ENCODE results near the gene REXO5. TPM values are rescaled to one million over a fixed set of nuclear protein-coding genes. Genes with fewer than 3 reads are reported as not detected.
A peak's percentile ranks its signal among the peaks of the same experiment; 100 is the strongest.

Gene REXO5
- total and polyA plus RNA-seq, 10 of the 15 experiments (the other 5 are each of a cell fraction or from before 2014, with no cell fraction given) = 3.8 to 15.5 (median 10.1) TPM

DNA sequence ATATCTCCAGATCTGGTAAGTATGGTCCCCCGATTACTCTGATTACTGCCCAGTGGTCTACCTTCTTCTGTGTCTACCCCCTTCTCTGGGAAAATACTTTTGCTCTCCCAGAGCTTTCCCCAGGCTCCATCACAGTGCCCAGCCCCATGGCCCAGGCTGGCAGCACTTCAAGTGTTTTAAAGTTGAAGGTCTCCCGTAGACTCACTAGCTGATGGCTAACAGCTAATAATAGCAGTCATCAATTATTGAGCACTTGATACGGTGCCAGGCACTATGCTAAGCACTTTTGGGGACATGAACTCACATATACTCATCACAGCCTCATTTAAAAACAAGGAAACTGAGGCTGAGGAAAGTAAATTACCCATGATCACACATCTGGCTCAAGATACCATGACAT lies 60.5 kb downstream of the REXO5 start:
- no peak for DNase-seq (ENCODE audit: low read depth, low spot score)
- Histone ChIP-seq H3K9me3 (replicated peaks; ENCODE audit: control insufficient read depth, insufficient read depth, low read length) (no peaks in the 10 kb centered on the region), H3K79me2 (ENCODE audit: control insufficient read depth, insufficient read depth, low read length) (peaks cover 16% of the 10 kb centered on the region), H4K20me1 (ENCODE audit: control insufficient read depth, insufficient read depth) (no peaks in the 10 kb centered on the region), H3K4me3 (no peak overlapping the region), H3K9ac (ENCODE audit: control insufficient read depth, insufficient read depth, low read length) (0 out of 2 replicates have a peak overlapping the region, but pooled peaks have one; percentile 12), H2AFZ (ENCODE audit: control insufficient read depth, low read depth, low read length) (no peak overlapping the region), H3K27me3 (replicated peaks in 1 of 2; ENCODE audit: control insufficient read depth in 2 of 2, insufficient read depth in 2 of 2, low read length in 1 of 2) (no peaks in the 10 kb centered on the region), H3K4me2 (ENCODE audit: control insufficient read depth, insufficient read depth) (no peak overlapping the region), H3K27ac (ENCODE audit: control insufficient read depth, insufficient read depth) (peak overlapping the region; percentile 98), H3K36me3 (ENCODE audit: control insufficient read depth in 2 of 2, insufficient read depth in 2 of 2, low read length in 1 of 2) (peaks cover 0 to 3% of the 10 kb centered on the region in 2 experiments; a peak in 3 of 4 replicates), H3K4me1 (ENCODE audit: control insufficient read depth, insufficient read depth, low read length) (peaks cover 28% of the 10 kb centered on the region)
- intact Hi-C loops (cut with micrococcal nuclease; ENCODE audit: unreplicated experiment) (no loop called here), in situ Hi-C loops (cut with MboI) (no loop called here)
- no peak for FAIRE-seq
- WGBS (ENCODE audit: insufficient coverage, insufficient replicate concordance, low lambda C conversion rate, missing lambda C conversion rate) = 97% methylated on average over 3 of the region's 3 CpGs
- BruUV-seq (replicated peaks) = no TSS peak
- no peak for ATAC-seq
- ChIA-PET SMC1A (ENCODE audit: uncharacterized antibody, unreplicated experiment) (interaction anchor here (0.6 to 6.1 kb wide), 6 partner anchors 10 to 102 kb away, joined by 3 to 83 read pairs (median 25); partner anchors contain the start of genes DCUN1D3 and LYRM1), RAD21 (ENCODE audit: unreplicated experiment) (interaction anchor here (1.3 to 6.0 kb wide), 7 partner anchors 8 to 37 kb away, joined by 3 to 48 read pairs (median 11); partner anchors contain the start of genes DCUN1D3 and LYRM1), POLR2A (interaction anchor here (1.4 to 5.3 kb wide), 3 partner anchors 7 to 62 kb away, joined by 4 to 44 read pairs (median 7); no protein-coding TSS in a partner anchor), CTCF (interaction anchor here (1.2 to 6.8 kb wide), 5 partner anchors 8 to 218 kb away, joined by 3 to 51 read pairs (median 9); no protein-coding TSS in a partner anchor)
- TF ChIP-seq, protein P1, sequence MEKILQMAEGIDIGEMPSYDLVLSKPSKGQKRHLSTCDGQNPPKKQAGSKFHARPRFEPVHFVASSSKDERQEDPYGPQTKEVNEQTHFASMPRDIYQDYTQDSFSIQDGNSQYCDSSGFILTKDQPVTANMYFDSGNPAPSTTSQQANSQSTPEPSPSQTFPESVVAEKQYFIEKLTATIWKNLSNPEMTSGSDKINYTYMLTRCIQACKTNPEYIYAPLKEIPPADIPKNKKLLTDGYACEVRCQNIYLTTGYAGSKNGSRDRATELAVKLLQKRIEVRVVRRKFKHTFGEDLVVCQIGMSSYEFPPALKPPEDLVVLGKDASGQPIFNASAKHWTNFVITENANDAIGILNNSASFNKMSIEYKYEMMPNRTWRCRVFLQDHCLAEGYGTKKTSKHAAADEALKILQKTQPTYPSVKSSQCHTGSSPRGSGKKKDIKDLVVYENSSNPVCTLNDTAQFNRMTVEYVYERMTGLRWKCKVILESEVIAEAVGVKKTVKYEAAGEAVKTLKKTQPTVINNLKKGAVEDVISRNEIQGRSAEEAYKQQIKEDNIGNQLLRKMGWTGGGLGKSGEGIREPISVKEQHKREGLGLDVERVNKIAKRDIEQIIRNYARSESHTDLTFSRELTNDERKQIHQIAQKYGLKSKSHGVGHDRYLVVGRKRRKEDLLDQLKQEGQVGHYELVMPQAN (conservative IDR thresholded peaks at IDR 0.05) = no peak
- TF ChIP-seq, protein P2, sequence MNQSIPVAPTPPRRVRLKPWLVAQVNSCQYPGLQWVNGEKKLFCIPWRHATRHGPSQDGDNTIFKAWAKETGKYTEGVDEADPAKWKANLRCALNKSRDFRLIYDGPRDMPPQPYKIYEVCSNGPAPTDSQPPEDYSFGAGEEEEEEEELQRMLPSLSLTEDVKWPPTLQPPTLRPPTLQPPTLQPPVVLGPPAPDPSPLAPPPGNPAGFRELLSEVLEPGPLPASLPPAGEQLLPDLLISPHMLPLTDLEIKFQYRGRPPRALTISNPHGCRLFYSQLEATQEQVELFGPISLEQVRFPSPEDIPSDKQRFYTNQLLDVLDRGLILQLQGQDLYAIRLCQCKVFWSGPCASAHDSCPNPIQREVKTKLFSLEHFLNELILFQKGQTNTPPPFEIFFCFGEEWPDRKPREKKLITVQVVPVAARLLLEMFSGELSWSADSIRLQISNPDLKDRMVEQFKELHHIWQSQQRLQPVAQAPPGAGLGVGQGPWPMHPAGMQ (IDR thresholded peaks at IDR 0.05; ENCODE audit: borderline replicate concordance) = no peak
- TF ChIP-seq FOS (IDR thresholded peaks at IDR 0.05; ENCODE audit: borderline replicate concordance, extremely low read depth, insufficient read length) = no peak
- TF ChIP-seq ZNF217 (IDR thresholded peaks at IDR 0.05) = no peak
- TF ChIP-seq, protein P3, sequence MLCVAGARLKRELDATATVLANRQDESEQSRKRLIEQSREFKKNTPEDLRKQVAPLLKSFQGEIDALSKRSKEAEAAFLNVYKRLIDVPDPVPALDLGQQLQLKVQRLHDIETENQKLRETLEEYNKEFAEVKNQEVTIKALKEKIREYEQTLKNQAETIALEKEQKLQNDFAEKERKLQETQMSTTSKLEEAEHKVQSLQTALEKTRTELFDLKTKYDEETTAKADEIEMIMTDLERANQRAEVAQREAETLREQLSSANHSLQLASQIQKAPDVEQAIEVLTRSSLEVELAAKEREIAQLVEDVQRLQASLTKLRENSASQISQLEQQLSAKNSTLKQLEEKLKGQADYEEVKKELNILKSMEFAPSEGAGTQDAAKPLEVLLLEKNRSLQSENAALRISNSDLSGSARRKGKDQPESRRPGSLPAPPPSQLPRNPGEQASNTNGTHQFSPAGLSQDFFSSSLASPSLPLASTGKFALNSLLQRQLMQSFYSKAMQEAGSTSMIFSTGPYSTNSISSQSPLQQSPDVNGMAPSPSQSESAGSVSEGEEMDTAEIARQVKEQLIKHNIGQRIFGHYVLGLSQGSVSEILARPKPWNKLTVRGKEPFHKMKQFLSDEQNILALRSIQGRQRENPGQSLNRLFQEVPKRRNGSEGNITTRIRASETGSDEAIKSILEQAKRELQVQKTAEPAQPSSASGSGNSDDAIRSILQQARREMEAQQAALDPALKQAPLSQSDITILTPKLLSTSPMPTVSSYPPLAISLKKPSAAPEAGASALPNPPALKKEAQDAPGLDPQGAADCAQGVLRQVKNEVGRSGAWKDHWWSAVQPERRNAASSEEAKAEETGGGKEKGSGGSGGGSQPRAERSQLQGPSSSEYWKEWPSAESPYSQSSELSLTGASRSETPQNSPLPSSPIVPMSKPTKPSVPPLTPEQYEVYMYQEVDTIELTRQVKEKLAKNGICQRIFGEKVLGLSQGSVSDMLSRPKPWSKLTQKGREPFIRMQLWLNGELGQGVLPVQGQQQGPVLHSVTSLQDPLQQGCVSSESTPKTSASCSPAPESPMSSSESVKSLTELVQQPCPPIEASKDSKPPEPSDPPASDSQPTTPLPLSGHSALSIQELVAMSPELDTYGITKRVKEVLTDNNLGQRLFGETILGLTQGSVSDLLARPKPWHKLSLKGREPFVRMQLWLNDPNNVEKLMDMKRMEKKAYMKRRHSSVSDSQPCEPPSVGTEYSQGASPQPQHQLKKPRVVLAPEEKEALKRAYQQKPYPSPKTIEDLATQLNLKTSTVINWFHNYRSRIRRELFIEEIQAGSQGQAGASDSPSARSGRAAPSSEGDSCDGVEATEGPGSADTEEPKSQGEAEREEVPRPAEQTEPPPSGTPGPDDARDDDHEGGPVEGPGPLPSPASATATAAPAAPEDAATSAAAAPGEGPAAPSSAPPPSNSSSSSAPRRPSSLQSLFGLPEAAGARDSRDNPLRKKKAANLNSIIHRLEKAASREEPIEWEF (IDR thresholded peaks at IDR 0.05; ENCODE audit: insufficient replicate concordance, low read depth, low read length) = no peak
- no peak for TF ChIP-seq ESRRA (IDR thresholded peaks at IDR 0.05; ENCODE audit: low read length)
- TF ChIP-seq ZSCAN29 (IDR thresholded peaks at IDR 0.05) = no peak
- TF ChIP-seq, protein P4, sequence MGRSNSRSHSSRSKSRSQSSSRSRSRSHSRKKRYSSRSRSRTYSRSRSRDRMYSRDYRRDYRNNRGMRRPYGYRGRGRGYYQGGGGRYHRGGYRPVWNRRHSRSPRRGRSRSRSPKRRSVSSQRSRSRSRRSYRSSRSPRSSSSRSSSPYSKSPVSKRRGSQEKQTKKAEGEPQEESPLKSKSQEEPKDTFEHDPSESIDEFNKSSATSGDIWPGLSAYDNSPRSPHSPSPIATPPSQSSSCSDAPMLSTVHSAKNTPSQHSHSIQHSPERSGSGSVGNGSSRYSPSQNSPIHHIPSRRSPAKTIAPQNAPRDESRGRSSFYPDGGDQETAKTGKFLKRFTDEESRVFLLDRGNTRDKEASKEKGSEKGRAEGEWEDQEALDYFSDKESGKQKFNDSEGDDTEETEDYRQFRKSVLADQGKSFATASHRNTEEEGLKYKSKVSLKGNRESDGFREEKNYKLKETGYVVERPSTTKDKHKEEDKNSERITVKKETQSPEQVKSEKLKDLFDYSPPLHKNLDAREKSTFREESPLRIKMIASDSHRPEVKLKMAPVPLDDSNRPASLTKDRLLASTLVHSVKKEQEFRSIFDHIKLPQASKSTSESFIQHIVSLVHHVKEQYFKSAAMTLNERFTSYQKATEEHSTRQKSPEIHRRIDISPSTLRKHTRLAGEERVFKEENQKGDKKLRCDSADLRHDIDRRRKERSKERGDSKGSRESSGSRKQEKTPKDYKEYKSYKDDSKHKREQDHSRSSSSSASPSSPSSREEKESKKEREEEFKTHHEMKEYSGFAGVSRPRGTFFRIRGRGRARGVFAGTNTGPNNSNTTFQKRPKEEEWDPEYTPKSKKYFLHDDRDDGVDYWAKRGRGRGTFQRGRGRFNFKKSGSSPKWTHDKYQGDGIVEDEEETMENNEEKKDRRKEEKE (IDR thresholded peaks at IDR 0.05) = no peak
- TF ChIP-seq BRCA1 (IDR thresholded peaks at IDR 0.05; ENCODE audit: low read depth, low read length) = no peak
- no peak for TF ChIP-seq CHD2 (IDR thresholded peaks at IDR 0.05; ENCODE audit: borderline replicate concordance, low read depth, low read length)
- TF ChIP-seq ATF7 (IDR thresholded peaks at IDR 0.05; ENCODE audit: low read depth) = no peak
- no peak for TF ChIP-seq EGR1 (IDR thresholded peaks at IDR 0.05; ENCODE audit: borderline replicate concordance in 1 of 2, low read depth in 2 of 2, low read length in 2 of 2)
